ENCODE data around the gene BARHL1.

BARHL1 gene

DNA sequence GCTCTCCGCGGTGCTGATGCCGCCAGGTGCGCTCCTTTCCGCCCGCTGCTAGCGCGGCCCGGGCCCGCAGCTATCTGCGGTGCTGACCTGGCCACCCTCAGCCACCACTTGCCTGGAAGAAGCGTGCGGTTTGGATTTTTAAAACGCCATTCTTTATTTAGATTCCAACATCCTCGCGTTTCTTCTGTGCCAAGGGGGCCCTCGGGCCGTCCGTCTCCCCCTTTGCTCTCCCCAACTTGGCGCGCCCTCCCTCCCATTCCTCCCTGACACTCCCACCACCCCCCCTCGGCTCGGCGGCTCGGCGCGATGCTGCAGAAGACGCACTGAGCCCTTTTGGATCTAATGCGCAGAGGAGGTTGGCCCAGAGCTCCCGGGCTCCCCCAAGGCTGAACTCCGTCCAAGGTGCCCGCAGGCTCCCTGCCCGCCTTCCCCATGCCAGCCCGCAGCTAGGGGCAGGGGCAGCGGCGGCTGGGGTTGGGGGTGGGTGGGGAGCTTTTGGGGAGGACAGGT, at the start of gene BARHL1:
Gene BARHL1 (plus strand): TSS at position 331 of the 510 bp plus-strand sequence. CDS start 192 bp downstream, outside the sequence.
- no peak for DNase-seq

GRCh38 chr9:132534832-132535231, 47.6 kb upstream of the BARHL1 start:
- no peak for DNase-seq

GRCh38 chr9:132536124-132536523, 46.3 kb upstream of the BARHL1 start:
- no peak for DNase-seq

- DNase-seq, result no peak
Measured at GRCh38 chr9:132537352-132537751, 45.1 kb upstream of the BARHL1 start.

GRCh38 chr9:132538071-132538470, 44.3 kb upstream of the BARHL1 start:
- DNase-seq, result no peak

DNA sequence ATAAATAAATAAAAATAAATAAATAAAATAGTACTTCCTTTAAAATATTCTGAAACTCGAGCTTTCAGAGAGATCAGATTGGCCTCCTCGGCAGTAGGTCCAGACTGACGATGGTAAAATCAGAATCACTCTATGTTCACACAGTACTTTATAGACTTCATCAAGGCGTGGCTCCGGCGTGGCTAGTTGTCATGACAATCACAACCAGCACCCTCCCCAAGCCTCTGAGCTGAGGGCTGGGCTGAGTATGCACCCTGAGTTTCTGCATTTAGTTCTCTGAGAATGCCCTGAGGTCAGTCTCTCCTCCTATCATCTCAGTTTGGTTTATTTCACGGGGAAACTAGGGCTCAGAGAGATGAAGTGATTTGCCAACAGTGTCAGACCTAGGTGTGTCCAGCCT, 43.3 kb upstream of the BARHL1 start:
- no peak for DNase-seq

- no peak for DNase-seq
Measured at GRCh38 chr9:132541051-132541450, 41.4 kb upstream of the BARHL1 start.

DNA sequence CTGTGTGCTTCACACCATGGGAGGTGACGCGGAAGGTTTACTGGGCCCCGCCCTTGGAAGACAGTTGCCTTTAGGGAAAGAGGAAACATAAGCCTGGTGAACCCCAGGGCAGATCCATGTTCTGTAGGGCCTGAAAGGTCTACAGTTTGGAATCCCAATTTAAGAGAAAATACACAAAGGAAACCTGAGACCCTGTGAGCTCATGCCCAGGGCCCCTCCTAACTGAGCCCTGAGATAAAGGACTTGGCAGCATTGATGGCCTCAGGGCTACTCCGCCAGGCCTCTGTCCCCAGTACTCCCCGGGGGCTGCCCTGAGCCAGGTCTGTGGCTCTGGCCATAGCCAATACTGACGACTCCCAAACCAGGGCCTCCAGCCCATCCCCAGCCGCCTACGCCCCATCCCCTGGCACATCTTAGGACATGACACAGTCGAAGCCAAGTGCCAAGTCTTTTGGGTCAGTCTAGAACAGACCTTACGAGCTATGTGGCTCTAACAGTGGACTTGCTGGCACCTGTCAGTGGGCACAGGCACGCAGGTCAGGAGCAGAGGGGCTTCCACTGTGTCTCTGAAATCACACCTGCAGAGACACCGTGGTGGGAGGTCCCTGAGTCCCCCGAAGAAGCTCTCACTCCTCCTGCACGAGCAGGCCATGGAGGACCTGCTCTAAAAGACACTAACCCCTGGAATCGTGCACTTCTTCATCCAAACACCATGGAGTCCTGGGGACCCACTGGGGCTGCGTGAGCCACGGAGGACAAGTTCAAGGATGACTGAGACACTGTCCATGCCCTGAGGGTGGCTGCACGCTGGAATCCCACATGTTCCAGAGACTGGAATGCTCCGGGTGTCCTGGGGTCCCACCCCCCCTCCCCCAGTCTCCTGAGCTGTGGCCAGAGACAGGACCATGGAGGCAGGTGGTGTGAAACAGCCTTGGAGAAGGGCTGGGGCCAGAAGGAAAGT, 40.3 kb upstream of the BARHL1 start:
- no peak for DNase-seq

- no peak for DNase-seq
Measured at GRCh38 chr9:132543251-132543650, 39.2 kb upstream of the BARHL1 start.

DNA sequence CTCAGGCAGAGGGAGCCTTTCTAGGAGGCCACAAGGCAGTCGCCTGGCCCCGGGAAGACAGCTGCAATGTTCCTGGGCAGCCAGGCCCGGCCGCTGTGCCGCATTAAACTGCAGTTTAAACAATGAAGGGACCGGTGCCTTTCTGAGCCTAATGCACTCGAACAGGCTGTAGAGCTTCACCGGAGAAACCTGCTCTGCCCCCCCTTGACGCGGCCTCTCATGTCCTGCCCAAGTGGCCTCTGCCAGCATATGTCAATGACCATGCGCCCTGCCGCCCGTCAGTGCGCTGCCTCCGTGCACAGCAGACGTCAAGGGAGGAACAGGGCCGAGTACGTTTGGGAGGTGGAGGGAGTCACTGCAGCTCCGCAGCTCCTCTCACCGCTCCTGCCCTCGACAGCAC, 38.4 kb upstream of the BARHL1 start:
- no peak for DNase-seq

DNA sequence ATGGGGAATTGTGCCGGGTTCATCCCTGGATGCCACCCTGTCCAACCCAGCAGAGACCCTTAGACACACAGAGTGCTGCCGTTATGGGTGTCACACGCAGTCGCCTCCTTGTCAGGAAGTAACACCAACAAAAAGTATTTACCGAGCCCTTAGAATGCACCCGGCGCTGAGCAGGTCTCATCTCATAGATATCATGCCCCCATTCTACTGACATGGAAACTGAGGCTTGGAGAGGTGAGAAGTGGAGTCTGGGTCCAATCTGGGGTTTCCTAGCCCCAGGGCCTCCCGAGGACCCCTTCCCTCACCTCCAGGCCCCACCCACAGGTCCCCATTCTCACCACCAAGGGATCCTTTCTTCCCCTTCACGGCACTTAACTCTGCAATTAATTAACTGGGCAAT, 36.8 kb upstream of the BARHL1 start:
- no peak for DNase-seq

DNA sequence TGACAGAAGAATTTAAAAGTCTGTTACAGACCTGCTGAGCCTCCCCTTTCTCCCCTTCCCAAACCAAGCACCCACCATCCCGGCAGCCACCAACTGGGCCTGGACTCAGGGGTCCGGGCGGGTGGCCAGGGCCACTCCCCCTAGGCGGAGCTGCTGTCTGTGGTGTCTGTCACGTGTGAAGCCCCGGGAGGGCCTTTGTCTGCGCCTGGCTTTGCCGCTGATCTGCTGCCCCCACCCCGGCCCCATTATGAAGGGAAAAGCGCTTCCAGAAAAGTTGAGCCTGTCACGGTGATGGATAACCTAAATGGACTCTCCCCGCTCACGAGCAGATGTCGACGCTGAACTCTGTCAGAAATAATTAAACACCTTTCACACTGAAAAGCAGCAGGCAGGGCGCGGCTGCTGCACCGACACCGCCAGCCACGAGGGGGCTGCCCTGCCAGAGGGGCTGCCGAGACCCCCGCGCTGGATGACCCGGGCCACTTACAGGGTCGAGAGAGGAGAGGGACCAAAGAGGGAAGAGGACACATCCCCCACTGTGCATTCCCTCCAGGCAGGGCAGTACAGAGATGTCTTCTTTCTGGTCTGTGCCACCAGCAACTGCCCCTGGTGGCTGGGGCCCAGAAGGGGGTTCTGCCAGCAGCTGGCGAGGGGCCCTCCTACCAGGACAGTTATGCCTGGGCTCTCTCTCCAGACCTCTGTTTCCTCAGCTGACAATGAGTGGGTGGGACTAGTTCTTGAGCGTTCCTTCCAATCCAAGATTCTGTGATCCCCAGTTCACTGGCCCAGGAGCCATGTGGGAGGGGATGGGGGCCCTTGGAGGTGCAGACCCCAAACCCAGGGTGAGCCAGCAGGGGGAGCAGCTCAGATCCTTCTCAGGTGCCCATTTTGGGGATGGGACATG, 36.0 kb upstream of the BARHL1 start:
- peak; percentile 65 for DNase-seq

- DNase-seq, result no peak
Measured at GRCh38 chr9:132547052-132547431, 35.4 kb upstream of the BARHL1 start.

DNA sequence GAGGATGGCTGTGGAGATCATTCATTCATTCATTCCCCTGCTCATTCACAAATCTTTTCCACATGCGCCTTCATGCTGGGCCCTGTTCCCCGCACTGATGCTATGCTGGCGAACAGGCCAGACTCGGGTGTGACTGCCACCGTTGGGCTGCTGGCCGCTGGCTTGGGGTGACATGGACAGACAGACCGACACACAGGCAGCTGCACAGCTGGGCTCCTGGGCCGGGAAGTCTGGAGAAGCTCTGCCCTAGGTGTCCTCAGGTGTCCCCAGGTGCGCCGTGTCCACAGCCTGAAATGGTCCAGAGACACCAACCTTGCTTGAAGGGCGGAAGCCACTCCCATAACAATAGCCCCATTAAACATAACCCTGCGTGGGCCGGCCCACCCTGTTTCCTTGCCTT, 35.0 kb upstream of the BARHL1 start:
- DNase-seq, result no peak

DNA sequence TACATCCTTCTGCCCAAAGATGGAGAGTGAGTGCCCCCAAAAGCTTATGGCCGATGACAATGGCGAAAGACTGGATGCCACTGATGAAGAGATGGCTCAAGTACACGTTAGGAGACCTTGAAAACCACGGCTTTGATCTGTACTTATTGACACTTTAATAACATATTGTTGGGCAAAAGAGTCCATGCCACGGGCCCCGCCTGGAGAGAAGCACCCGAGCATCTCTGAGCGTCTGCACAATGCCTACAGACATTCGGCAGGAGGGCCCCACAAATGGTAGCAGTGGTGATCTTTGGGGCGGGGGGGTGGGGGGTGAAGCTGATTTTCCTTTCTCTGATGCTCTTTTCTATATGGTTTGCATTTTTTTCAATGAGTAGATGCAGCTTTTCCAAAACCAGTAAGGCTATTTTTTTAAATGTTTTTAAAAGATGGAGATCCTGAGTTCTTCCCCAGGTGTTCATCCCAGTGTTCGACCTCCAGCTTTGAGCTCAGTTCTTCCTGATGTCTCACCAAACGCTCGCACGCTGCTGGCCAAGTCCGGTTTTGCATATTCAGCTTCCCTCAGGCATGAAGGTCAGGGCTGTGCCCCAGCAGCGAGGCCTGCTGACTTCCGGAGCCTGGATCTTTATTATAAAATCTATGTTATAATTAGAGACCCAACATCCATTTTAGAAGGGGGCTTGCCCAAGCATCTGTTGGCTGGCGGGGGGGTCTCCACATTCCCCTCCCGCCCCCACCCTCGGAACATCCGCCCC, 34.3 kb upstream of the BARHL1 start:
- no peak for DNase-seq

DNA sequence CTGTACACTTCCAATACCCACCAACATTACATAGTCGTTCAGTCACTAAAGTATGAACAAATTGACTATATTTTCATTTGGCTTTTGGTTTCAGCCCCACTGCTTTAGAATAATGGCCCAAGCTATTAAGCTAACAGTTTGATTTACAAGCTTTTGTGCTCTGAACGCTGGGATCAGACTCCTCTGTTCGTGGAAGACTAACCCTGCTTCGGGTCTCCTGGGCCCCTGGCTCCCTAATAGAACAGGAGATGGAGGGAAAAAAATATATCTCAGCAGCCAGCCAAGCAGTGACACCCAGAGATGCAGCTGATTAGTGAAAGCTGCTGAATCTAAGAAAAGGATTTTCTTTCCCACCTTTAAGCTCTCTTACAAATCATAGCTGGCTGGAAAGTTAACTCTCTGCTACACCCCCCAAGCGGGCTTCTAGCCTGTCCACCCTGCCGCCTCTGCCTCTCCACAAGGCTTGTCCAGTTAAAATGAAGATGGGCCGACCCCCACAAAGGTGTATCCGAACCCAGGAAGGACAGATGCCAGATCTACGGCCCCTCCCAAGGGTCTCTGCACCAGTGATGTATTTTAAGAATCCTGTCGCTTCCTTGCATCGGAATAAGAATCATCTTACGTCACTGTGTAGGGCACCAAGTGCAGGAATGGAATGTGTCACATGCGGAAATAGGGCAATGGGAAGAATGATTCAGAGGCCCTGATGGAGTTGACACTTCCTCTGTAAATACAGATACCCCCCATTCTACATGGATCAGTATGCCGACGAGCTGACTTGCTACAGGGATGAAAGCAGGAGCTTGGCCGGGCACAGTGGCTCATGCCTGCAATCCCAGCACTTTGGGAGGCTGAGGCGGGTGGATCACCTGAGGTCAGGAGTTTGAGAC, 33.4 kb upstream of the BARHL1 start:
- DNase-seq, result no peak

DNA sequence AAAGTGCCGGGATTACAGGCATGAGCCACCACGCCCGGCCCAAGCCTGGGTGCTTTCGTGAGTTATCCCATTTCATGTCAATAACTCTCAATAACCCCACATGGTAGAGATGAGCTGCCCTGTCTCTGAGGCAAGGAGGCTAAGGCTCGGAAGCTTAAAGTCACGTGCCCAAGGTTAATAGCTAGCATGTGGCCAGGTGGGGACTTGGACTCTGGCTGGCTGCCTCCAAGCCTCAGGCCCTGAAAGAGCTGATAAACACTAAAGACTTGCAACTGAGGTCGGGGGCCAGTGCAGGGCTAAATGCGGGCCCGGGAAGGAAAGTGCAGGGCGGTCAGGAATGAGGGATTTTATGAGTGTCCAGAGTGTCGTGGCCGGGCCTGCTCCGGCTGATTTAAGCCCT, 30.9 kb upstream of the BARHL1 start:
- DNase-seq, result no peak

DNA sequence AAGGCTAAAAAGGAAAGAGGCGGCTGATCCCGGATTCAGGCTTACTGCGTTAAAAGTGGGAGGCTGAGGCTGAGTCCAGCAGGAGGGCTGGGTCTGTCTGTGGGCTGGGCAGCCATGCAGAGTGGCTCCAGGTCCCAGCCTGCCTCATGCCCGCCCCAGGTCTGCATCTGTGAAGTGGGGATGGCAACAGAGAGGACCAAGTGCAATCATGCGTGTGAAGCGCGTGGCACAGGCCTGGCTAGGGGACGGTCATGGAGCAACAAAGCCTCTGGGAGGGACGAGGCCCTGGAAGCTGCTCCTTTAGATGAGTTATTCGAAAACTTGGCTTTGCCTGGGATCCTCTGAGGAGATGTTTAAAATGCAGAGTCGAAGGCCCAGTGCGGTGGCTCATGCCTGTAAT, 30.4 kb upstream of the BARHL1 start:
- DNase-seq, result no peak

- no peak for DNase-seq
Measured at GRCh38 chr9:132554755-132555154, 27.7 kb upstream of the BARHL1 start.

GRCh38 chr9:132555528-132555927, 26.9 kb upstream of the BARHL1 start:
- no peak for DNase-seq

GRCh38 chr9:132556235-132556634, 26.2 kb upstream of the BARHL1 start:
- no peak for DNase-seq

DNA sequence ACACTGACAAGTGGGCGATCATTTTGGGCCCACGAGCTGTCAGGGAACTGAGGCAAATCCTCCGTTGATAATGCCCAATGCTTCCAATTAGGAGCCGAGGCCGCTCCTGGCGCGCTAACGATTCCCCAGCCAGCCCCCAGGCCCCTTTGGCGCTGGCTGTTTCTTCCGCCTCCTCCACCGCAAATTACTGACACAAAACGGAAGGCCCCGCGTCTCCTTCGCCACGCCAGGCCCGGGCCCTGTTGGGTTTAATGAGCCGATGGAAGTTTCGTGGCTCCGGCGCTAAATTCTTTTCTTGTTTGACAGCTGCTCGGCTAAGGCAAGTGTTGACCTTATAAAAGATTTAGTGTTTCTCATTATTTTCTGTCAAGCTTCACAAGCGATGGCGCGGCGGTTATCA, 25.7 kb upstream of the BARHL1 start:
- DNase-seq, result no peak

Measured in left hindlimb (tissue), 1 donor.